Type B pancreatic cell (in vitro differentiated cells): ENCODE measurements around the gene NEU2. TPM values are rescaled to one million over a fixed set of nuclear protein-coding genes. Genes with fewer than 3 reads are reported as not detected.

Source experiments
- DNase-seq: peaks from one replicate; pipeline ENCODE4 v3.0.0; 2021; ENCODE audit warnings: mixed read lengths; ENCODE audit not compliant: unreplicated experiment; ENCODE audit errors: extremely low spot score
- H3K27ac Mint-ChIP-seq: 2 replicates; pipeline ENCODE4 v1.8.0; 2021; ENCODE audit warnings: mild to moderate bottlenecking, mixed read lengths
- H3K27me3 Mint-ChIP-seq: 2 replicates; pipeline ENCODE4 v1.8.0; 2021; ENCODE audit warnings: mixed read lengths
- H3K36me3 Mint-ChIP-seq: 2 replicates; pipeline ENCODE4 v1.8.0; 2021; ENCODE audit warnings: mixed read lengths
- H3K4me1 Mint-ChIP-seq: one replicate; pipeline ENCODE4 v1.8.0; 2021; ENCODE audit warnings: mixed read lengths; ENCODE audit not compliant: unreplicated experiment
- H3K4me3 Mint-ChIP-seq: 2 replicates; pipeline ENCODE4 v1.8.0; 2021; ENCODE audit warnings: mild to moderate bottlenecking, mixed read lengths
- H3K9me3 Mint-ChIP-seq: 2 replicates; pipeline ENCODE4 v1.8.0; 2021; ENCODE audit warnings: mixed read lengths
- total RNA-seq: library from RNA; stranded (reverse); gene quantifications from 2 replicates; pipeline ENCODE4 v1.2.1, GENCODE V29; 2021; ENCODE audit warnings: low replicate concordance
- TF ChIP-seq, protein P1 (sequence below): fragments of 200-600 bp; sonication (generic); conservative IDR thresholded peaks from 2 replicates; pipeline ENCODE4 v1.5.0; 2021; ENCODE audit warnings: antibody characterized with exemption, mild to moderate bottlenecking

NEU2 gene
- total RNA-seq, 1 donor from 2014 or later, result not detected

DNA sequence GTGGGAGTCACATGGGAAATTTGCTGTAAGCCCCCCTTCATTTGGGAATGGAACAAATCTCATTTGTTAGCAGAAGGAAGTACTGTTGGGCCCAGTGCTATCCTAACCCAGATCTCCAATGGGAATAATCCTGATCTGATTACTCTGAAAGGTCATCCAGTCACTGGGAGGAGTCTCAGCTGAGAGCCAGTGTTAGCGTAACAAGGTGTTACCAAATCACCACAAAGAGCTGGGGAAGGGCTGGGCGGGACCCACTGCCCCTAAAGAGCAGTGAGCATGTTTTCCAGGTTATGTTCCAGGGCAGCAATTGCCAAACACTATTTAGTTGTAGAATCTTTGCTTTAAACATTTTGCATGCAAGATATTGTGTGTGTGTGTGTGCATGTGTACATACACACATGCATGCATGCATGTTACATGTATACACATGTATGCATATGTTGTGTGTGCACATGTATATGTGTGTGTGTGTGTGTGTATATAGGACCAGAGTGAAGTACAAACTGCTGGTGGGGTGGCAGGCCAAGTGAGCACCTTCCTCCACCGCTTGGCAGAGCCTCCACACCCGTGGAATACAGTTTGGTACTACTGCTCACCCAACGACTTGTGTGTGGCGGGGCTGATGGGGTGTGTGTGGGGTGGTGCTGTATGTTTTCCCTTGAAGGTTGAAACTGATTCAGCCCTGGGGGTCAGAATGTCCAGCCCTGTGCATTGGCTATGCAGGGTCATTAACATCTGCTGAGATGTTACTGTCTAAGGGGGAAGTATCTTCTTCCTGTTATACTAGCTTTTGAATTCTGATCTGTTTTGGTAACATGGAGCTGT is 42.9 kb downstream of the NEU2 start:
- no peaks in the 10 kb centered on the region for H3K36me3 Mint-ChIP-seq
- TF ChIP-seq, protein P1, sequence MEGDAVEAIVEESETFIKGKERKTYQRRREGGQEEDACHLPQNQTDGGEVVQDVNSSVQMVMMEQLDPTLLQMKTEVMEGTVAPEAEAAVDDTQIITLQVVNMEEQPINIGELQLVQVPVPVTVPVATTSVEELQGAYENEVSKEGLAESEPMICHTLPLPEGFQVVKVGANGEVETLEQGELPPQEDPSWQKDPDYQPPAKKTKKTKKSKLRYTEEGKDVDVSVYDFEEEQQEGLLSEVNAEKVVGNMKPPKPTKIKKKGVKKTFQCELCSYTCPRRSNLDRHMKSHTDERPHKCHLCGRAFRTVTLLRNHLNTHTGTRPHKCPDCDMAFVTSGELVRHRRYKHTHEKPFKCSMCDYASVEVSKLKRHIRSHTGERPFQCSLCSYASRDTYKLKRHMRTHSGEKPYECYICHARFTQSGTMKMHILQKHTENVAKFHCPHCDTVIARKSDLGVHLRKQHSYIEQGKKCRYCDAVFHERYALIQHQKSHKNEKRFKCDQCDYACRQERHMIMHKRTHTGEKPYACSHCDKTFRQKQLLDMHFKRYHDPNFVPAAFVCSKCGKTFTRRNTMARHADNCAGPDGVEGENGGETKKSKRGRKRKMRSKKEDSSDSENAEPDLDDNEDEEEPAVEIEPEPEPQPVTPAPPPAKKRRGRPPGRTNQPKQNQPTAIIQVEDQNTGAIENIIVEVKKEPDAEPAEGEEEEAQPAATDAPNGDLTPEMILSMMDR, result no peak
- H3K27ac Mint-ChIP-seq, result no peak overlapping the region
- no peak for DNase-seq
- H3K4me3 Mint-ChIP-seq, result no peak overlapping the region
- peaks cover 2% of the 10 kb centered on the region for H3K27me3 Mint-ChIP-seq
- H3K9me3 Mint-ChIP-seq, result no peaks in the 10 kb centered on the region
- no peaks in the 10 kb centered on the region for H3K4me1 Mint-ChIP-seq

DNA sequence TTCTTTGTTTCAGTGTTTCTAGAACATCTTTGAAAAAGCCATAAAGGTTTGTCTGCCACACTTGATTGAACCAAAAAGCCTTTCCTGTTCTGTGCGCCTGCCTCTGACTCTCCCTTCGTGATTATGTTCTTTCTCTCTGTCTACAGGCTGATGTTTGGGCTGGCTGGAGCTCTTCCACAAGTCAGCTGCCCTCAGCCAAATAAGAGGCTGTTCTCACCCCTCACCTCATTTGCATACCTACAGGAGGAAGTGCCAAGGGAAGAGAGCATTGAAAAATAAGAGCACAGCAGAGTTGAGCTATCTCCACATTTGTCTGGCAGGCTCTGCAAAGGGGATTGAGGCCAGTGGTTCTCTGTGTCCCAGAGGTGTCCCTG is 43.5 kb downstream of the NEU2 start:
- TF ChIP-seq, protein P1, result no peak
- peaks cover 3% of the 10 kb centered on the region for H3K27me3 Mint-ChIP-seq
- H3K9me3 Mint-ChIP-seq, result no peaks in the 10 kb centered on the region
- H3K36me3 Mint-ChIP-seq, result no peaks in the 10 kb centered on the region
- no peaks in the 10 kb centered on the region for H3K4me1 Mint-ChIP-seq
- no peak overlapping the region for H3K27ac Mint-ChIP-seq
- H3K4me3 Mint-ChIP-seq, result no peak overlapping the region
- no peak for DNase-seq

DNA sequence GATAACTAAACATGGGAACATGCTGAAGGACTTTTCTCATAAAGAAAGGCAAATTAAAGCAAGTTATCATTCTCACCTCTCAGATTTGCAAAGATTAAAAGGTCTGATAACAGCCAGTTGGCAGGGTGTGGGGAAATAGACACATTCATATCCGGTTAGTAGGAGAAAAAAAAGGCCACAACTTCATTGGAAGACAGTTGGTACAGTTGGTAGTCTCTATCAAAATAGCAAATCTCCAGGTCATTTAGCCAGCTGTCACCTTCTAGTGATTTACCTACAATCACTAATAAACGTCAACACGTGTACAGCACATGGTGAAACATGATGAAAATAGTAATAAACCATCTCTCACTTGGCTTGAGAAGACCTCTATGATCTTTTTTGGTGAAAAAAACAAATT is 44.3 kb downstream of the NEU2 start:
- no peaks in the 10 kb centered on the region for H3K36me3 Mint-ChIP-seq
- DNase-seq, result no peak
- no peak overlapping the region for H3K4me3 Mint-ChIP-seq
- TF ChIP-seq, protein P1, result no peak
- no peak overlapping the region for H3K27ac Mint-ChIP-seq
- no peaks in the 10 kb centered on the region for H3K9me3 Mint-ChIP-seq
- H3K4me1 Mint-ChIP-seq, result no peaks in the 10 kb centered on the region
- peaks cover 3% of the 10 kb centered on the region for H3K27me3 Mint-ChIP-seq

DNA sequence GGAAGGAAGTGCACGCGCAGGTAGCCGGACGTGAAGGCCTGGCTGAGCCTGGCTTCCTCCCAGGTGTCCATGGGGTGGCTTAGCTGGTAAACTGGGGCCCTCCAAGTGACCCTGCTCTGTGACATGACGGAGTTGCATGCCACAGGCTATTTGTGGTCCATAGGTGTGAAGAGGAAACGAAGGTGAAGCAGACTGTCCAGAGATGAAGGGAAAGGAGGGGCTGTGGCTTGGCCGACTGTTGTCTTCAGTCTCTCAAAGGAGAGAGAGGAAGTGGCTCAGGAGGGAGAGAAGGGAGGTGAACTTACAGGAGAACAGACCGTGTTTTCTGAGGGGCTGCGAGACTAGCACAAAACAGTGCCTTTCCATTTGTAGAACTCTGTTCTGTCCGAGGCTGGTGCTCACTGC is 47.0 kb downstream of the NEU2 start:
- no peak for DNase-seq
- Mint-ChIP-seq H3K9me3 (no peaks in the 10 kb centered on the region), H3K4me1 (no peaks in the 10 kb centered on the region), H3K36me3 (no peaks in the 10 kb centered on the region), H3K27me3 (peaks cover 3% of the 10 kb centered on the region), H3K4me3 (no peak overlapping the region), H3K27ac (no peak overlapping the region)
- TF ChIP-seq, protein P1, result no peak

DNA sequence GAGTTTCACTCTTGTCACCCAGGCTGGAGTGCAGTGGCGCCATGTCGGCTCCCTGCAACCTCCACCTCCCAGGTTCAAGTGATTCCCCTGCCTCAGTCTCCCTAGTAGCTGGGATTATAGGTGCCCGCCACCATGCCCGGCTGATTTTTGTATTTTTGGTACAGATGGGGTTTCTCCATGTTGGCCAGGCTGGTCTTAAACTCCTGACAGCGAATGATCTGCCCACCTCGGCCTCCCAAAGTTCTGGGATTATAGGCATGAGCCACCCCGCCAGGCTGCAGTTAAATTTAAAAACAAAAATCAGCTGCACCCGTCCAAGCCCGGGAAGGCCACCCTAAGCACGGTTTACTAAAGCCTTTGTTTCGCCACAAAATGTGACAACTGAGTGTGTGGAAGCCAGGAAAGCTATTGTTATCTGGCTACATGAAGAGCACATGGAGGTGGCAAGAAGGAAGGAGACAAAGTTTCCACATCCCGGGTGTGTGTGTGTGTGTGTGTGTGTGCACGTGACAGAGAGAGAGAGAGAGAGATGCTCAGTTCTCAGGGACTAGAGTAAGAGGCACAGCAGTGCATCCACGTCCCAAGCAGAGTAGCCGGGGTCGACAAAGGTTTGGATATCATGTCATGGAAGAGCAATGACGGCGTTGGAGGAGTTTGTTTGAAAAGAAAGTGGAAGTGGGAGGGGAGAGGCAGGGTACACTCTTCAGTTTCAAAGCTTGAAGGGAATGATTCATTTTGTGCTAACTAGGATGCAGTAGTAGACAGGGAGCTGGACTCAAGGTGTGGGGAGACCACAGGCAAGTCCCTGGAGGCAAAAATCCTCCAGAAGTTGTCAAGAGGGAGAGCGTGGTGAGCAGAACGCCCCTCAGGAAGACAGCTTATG is 47.7 kb downstream of the NEU2 start:
- no peaks in the 10 kb centered on the region for H3K36me3 Mint-ChIP-seq
- no peak overlapping the region for H3K27ac Mint-ChIP-seq
- peaks cover 3% of the 10 kb centered on the region for H3K27me3 Mint-ChIP-seq
- no peaks in the 10 kb centered on the region for H3K4me1 Mint-ChIP-seq
- H3K9me3 Mint-ChIP-seq, result no peaks in the 10 kb centered on the region
- TF ChIP-seq, protein P1, result no peak
- no peak for DNase-seq
- no peak overlapping the region for H3K4me3 Mint-ChIP-seq
